GM12878 (cell line): Measurements from ENCODE around the gene MYO18B. TPM values are rescaled to one million over a fixed set of nuclear protein-coding genes. Genes with fewer than 3 reads are reported as not detected.

Experiments used
- ATAC-seq: fragments of 200-7000 bp; cut with Tn5 transposase; 3 replicates; pipeline ENCODE4 v1.9.1; 2020; ENCODE audit warnings: mild to moderate bottlenecking, moderate library complexity
- BruUV-seq: library from RNA; stranded (reverse); fragments of 400-500 nt; replicated peaks from 2 replicates; lab custom pipeline; 2021; lab: Mats Ljungman, UMichigan
- CTCF ChIA-PET: fragments of 300-600 bp; sonication (Branson Sonifier 250); formaldehyde crosslinking; extraction: SDS; loops from one replicate; lab custom pipeline; 2021; ENCODE audit warnings: inconsistent platforms; lab: Yijun Ruan, JAX
- POLR2A ChIA-PET: fragments of 350-600 bp; formaldehyde crosslinking; extraction: SDS; loops from one replicate; lab custom pipeline; 2021; ENCODE audit warnings: inconsistent platforms; lab: Charles Lee
- RAD21 ChIA-PET: fragments of 300-600 bp; sonication (Branson Sonifier 250); formaldehyde crosslinking; loops from one replicate; lab custom pipeline; 2023; ENCODE audit warnings: antibody characterized with exemption; ENCODE audit not compliant: unreplicated experiment; lab: Charles Lee
- SMC1A ChIA-PET: fragments of 300-600 bp; sonication (Branson Sonifier 250); formaldehyde crosslinking; loops from one replicate; lab custom pipeline; 2023; ENCODE audit not compliant: unreplicated experiment, uncharacterized antibody; lab: Charles Lee
- DNase-seq: peaks from one replicate; pipeline ENCODE4 v3.0.0-alpha.2; 2011; ENCODE audit warnings: low read depth, low spot score
- FAIRE-seq: peaks from 3 replicates; lab custom pipeline; 2011; peaks lifted over from hg19 to GRCh38; lab: Jason Lieb, UNC
- H2AFZ ChIP-seq: 2 replicates; pipeline ENCODE4 v1.6.0; 2011; ENCODE audit warnings: low read depth, low read length, control low read depth; ENCODE audit not compliant: control insufficient read depth
- H3K27ac ChIP-seq: 2 replicates; pipeline ENCODE4 v1.5.1; 2011; ENCODE audit warnings: control low read depth; ENCODE audit not compliant: control insufficient read depth, insufficient read depth
- H3K27me3 ChIP-seq, 2 experiments: replicated peaks in 1 of 2; 2 replicates each; pipeline versions ENCODE4 v1.6.0 to v1.6.1; 2011; ENCODE audit warnings: low read length in 1 of 2; ENCODE audit not compliant: control insufficient read depth in 2 of 2, insufficient read depth in 2 of 2
- H3K36me3 ChIP-seq, 2 experiments: 2 replicates each; pipeline ENCODE4 v1.5.1; 2011; ENCODE audit warnings: low read length in 1 of 2; ENCODE audit not compliant: control insufficient read depth in 2 of 2, insufficient read depth in 2 of 2
- H3K4me1 ChIP-seq: 2 replicates; pipeline ENCODE4 v1.6.1; 2011; ENCODE audit warnings: mild to moderate bottlenecking, low read length, moderate library complexity, mixed read lengths; ENCODE audit not compliant: control insufficient read depth, insufficient read depth
- H3K4me2 ChIP-seq: 2 replicates; pipeline ENCODE4 v1.6.0; 2011; ENCODE audit warnings: control low read depth; ENCODE audit not compliant: control insufficient read depth, insufficient read depth
- H3K4me3 ChIP-seq: fragments of 200-600 bp; sonication (generic); 2 replicates; pipeline ENCODE4 v1.5.1; 2016
- H3K79me2 ChIP-seq: 2 replicates; pipeline ENCODE4 v1.6.0; 2011; ENCODE audit warnings: low read length; ENCODE audit not compliant: control insufficient read depth, insufficient read depth
- H3K9ac ChIP-seq: 2 replicates; pipeline ENCODE4 v1.8.0; 2011; ENCODE audit warnings: low read length, control low read depth, mixed read lengths; ENCODE audit not compliant: control insufficient read depth, insufficient read depth
- H3K9me3 ChIP-seq: replicated peaks from 3 replicates; pipeline ENCODE4 v1.5.1; 2011; ENCODE audit warnings: mild to moderate bottlenecking, low read length; ENCODE audit not compliant: control insufficient read depth, insufficient read depth
- H4K20me1 ChIP-seq: 2 replicates; pipeline ENCODE4 v1.6.0; 2011; ENCODE audit not compliant: control insufficient read depth, insufficient read depth
- BCL3 ChIP-seq: IDR thresholded peaks from 2 replicates; pipeline ENCODE4 v1.6.1; 2011; ENCODE audit warnings: borderline replicate concordance, low read depth, mild to moderate bottlenecking, moderate library complexity, low read length; ENCODE audit not compliant: insufficient read depth, poor library complexity, severe bottlenecking
- CEBPB ChIP-seq, 2 experiments: fragments of 150-350 bp in 1 of 2; IDR thresholded peaks; 2 replicates each; pipeline ENCODE4 v1.6.1; 2012 to 2014; ENCODE audit warnings: low read depth in 2 of 2, low read length in 2 of 2, borderline replicate concordance in 1 of 2, inconsistent platforms in 1 of 2
- CREB1 ChIP-seq: IDR thresholded peaks from 2 replicates; pipeline ENCODE4 v1.6.1; 2012; ENCODE audit warnings: low read depth, mild to moderate bottlenecking, inconsistent platforms
- GATAD2B ChIP-seq: fragments of 450-650 bp; conservative IDR thresholded peaks from 2 replicates; pipeline ENCODE4 v1.6.1; 2017; ENCODE audit warnings: low read depth, mild to moderate bottlenecking, moderate library complexity
- IKZF1 ChIP-seq: fragments of 450-650 bp; conservative IDR thresholded peaks from 2 replicates; pipeline ENCODE4 v1.6.1; 2017; ENCODE audit warnings: antibody characterized with exemption, mild to moderate bottlenecking
- IKZF2 ChIP-seq, 2 experiments: fragments of 450-650 bp; IDR thresholded peaks; 2 replicates each; pipeline ENCODE4 v1.6.1; 2017; ENCODE audit warnings: mild to moderate bottlenecking in 2 of 2, moderate library complexity in 2 of 2
- LARP7 ChIP-seq: fragments of 450-650 bp; IDR thresholded peaks from 2 replicates; pipeline ENCODE4 v1.6.1; 2017; ENCODE audit warnings: mild to moderate bottlenecking
- NRF1 ChIP-seq: conservative IDR thresholded peaks from 2 replicates; pipeline ENCODE4 v1.6.1; 2011; ENCODE audit warnings: mild to moderate bottlenecking, low read depth, low read length, improper control_type of control experiment
- POLR2AphosphoS5 ChIP-seq: IDR thresholded peaks from 2 replicates; pipeline ENCODE4 v1.6.1; 2011; ENCODE audit warnings: mild to moderate bottlenecking, low read length, inconsistent platforms
- RELA ChIP-seq: fragments of 450-650 bp; IDR thresholded peaks from 2 replicates; pipeline ENCODE4 v1.8.0; 2014; ENCODE audit warnings: borderline replicate concordance; ENCODE audit not compliant: partially characterized antibody
- RELB ChIP-seq: fragments of 450-650 bp; IDR thresholded peaks from 2 replicates; pipeline ENCODE4 v1.6.1; 2017; ENCODE audit warnings: low read depth, mild to moderate bottlenecking, moderate library complexity
- RUNX3 ChIP-seq: IDR thresholded peaks from 2 replicates; pipeline ENCODE4 v1.6.1; 2012; ENCODE audit warnings: low read length, inconsistent platforms
- TCF12 ChIP-seq: IDR thresholded peaks from 2 replicates; pipeline ENCODE4 v1.6.1; 2011; ENCODE audit warnings: low read depth, mild to moderate bottlenecking, low read length
- YBX1 ChIP-seq: fragments of 450-650 bp; IDR thresholded peaks from 2 replicates; pipeline ENCODE4 v1.6.1; 2016; ENCODE audit warnings: antibody characterized with exemption
- ZNF274 ChIP-seq: IDR thresholded peaks from one replicate; pipeline ENCODE4 v1.8.0; 2011; ENCODE audit not compliant: insufficient read length, insufficient read depth
- ZNF384 ChIP-seq: IDR thresholded peaks from 2 replicates; pipeline ENCODE4 v1.6.1; 2012; ENCODE audit warnings: low read depth, mild to moderate bottlenecking, low read length, improper control_type of control experiment, borderline replicate concordance
- WGBS: methylation state at CpG from one replicate; pipeline ENCODE4 v1.1.6; 2016; ENCODE audit warnings: low lambda C conversion rate; ENCODE audit not compliant: insufficient replicate concordance, insufficient coverage; ENCODE audit errors: missing lambda C conversion rate; 5-methylcytosine and 5-hydroxymethylcytosine counted together
- in situ Hi-C: fragments of 300-500 bp; cut with MboI; formaldehyde crosslinking; loops from 9 replicates; pipeline ENCODE4 v1.14.3; 2018; ENCODE audit warnings: mixed read lengths
- intact Hi-C: fragments of 100-400 bp; cut with micrococcal nuclease; formaldehyde crosslinking; loops from one replicate; pipeline ENCODE4 v1.14.2; 2022; ENCODE audit not compliant: unreplicated experiment
- polyA plus RNA-seq, 11 experiments: library from polyadenylated mRNA; depleted of rRNA in 4 of 11; unstranded in 6 of 11; stranded (reverse) in 5 of 11; fragments of >200 nt; fragmentation: Nextera tagmentation in 4 of 11; fragmentation: Illumina TruSeq in 1 of 11; extraction: Ambion mirVana in 4 of 11; extraction: Trizol in 1 of 11; gene quantifications; 1 replicate in 1 of 11; 2 replicates in 10 of 11; pipeline versions ENCODE4 v1.2.1 to v1.2.3, GENCODE V29; 2011 to 2016; ENCODE audit warnings: inconsistent platforms in 2 of 11, missing spikeins in 2 of 11, low read depth in 1 of 11
- total RNA-seq, 4 experiments: library from RNA; depleted of rRNA in 3 of 4; stranded (reverse); fragments of >200 nt in 3 of 4; fragmentation: Illumina TruSeq in 1 of 4; extraction: Trizol in 1 of 4; gene quantifications; 2 replicates each; pipeline versions ENCODE4 v1.2.1 to v1.2.3, GENCODE V29; 2013 to 2021

Gene MYO18B
- total and polyA plus RNA-seq, 10 of the 15 experiments (the other 5 are each of a cell fraction or from before 2014, with no cell fraction given), result 0.05 to 2.1 (median 0.51) TPM; not detected in 1

- Histone ChIP-seq H4K20me1 (no peaks in the 10 kb centered on the region), H3K36me3 (no peaks in the 10 kb centered on the region), H3K4me1 (no peaks in the 10 kb centered on the region), H3K9me3 (no peaks in the 10 kb centered on the region), H3K9ac (no peak overlapping the region), H3K79me2 (no peaks in the 10 kb centered on the region), H2AFZ (no peak overlapping the region), H3K27ac (no peak overlapping the region), H3K27me3 (no peaks in the 10 kb centered on the region), H3K4me2 (0 out of 2 replicates have a peak overlapping the region, but pooled peaks have one; percentile 55), H3K4me3 (no peak overlapping the region)
- ChIA-PET POLR2A (no interaction called here), CTCF (interaction anchor here (0.9 to 1.6 kb wide), 5 partner anchors 10 to 416 kb away, joined by 3 to 5 read pairs (median 4); no protein-coding TSS in a partner anchor), SMC1A (interaction anchor here (0.7 to 2.7 kb wide), 12 partner anchors 8 to 222 kb away, joined by 3 to 9 read pairs (median 4); no protein-coding TSS in a partner anchor), RAD21 (interaction anchor here (0.5 to 1.9 kb wide), 6 partner anchors 9 to 51 kb away, joined by 3 to 8 read pairs (median 4); no protein-coding TSS in a partner anchor)
- ATAC-seq, result peak; percentile 78
- in situ Hi-C loops (no loop called here), intact Hi-C loops (no loop called here)
- TF ChIP-seq LARP7 (no peak), ZNF384 (peak; percentile 39; the same call in 1 of the 2 replicates), YBX1 (no peak), ZNF274 (no peak), RELA (peak; percentile 50), RUNX3 (peak; percentile 34; the same call in 1 of the 2 replicates), POLR2AphosphoS5 (peak; percentile 32; the same call in 1 of the 2 replicates), BCL3 (peak; percentile 40), IKZF2 (IDR thresholded peaks at IDR 0.05) (peak; percentile 38 to 48; a peak in 2 of 4 replicates), NRF1 (no peak), GATAD2B (no peak), RELB (peak; percentile 81), CREB1 (no peak), CEBPB (IDR thresholded peaks at IDR 0.05; ENCODE audit: borderline replicate concordance in 1 of 2, low read depth in 2 of 2, low read length in 2 of 2) (no peak), TCF12 (0 out of 2 replicates have a peak, but pooled peaks have one; percentile 19), IKZF1 (peak; percentile 59)
- WGBS, result 0% methylated on average over 1 of the region's 1 CpG
- peak; percentile 43 for DNase-seq
- FAIRE-seq, result no peak
- BruUV-seq, result no TSS peak
These were observed 208.1 kb downstream of the MYO18B start for GRCh38 chr22:25950111-25950510.
